Activated CD4-positive, alpha-beta T cell treated with anti-CD3 and anti-CD28 coated beads, Interleukin-2, Interleukin-6, amounts not matched to agents 100 ng/mL and 50 ng/mL, durations not matched to agents 16 hours and 8 hours (primary cell): ENCODE data around the gene OR5J2.
"Not testable (repeated sequence)": the region's sequence is repeated elsewhere in the genome, so short reads cannot be mapped to it uniquely, and the experiment has no call there.

Experiments used
- DNase-seq: peaks from one replicate; pipeline ENCODE4 v3.0.0-alpha.2; 2020

The OR5J2 gene

GRCh38 chr11:56176318-56176717 lies at the start of gene OR5J2:
Gene OR5J2 (plus strand): TSS chr11:56176618. CDS start chr11:56176618, 0 bp downstream.
- no peak for DNase-seq

GRCh38 chr11:56140151-56140661 lies 36.2 kb upstream of the OR5J2 start, which contains the start of gene OR8J3:
Gene OR8J3 (minus strand): TSS chr11:56140201. CDS start chr11:56137718, 2,483 bp downstream.
- DNase-seq: no peak

GRCh38 chr11:56143681-56144080 lies 32.7 kb upstream of the OR5J2 start:
- DNase-seq: not testable (repeated sequence)

GRCh38 chr11:56151376-56151775 lies 25.0 kb upstream of the OR5J2 start:
- DNase-seq: no peak

- DNase-seq: no peak
Observed at GRCh38 chr11:56152333-56152732, 24.1 kb upstream of the OR5J2 start.

GRCh38 chr11:56160217-56160616 lies 16.2 kb upstream of the OR5J2 start, which contains the start of gene OR8K5:
Gene OR8K5 (minus strand): TSS chr11:56160317. CDS start chr11:56160317, 0 bp downstream.
- DNase-seq: no peak

- DNase-seq: no peak
Observed at GRCh38 chr11:56163804-56164203, 12.6 kb upstream of the OR5J2 start.

GRCh38 chr11:56172256-56172830 lies 4.1 kb upstream of the OR5J2 start:
- no peak for DNase-seq

- no peak for DNase-seq
Observed at GRCh38 chr11:56183459-56183858, 7.0 kb downstream of the OR5J2 start.

GRCh38 chr11:56188602-56189001 lies 12.2 kb downstream of the OR5J2 start:
- no peak for DNase-seq

- no peak for DNase-seq
Observed at GRCh38 chr11:56196705-56197104, 20.3 kb downstream of the OR5J2 start.

GRCh38 chr11:56197367-56197766 lies 20.9 kb downstream of the OR5J2 start:
- DNase-seq: no peak

- DNase-seq: no peak
Observed at GRCh38 chr11:56207790-56208189, 31.4 kb downstream of the OR5J2 start.

GRCh38 chr11:56214537-56214936 lies 38.1 kb downstream of the OR5J2 start:
- no peak for DNase-seq

- DNase-seq: not testable (repeated sequence)
Observed at GRCh38 chr11:56219735-56220134, 43.3 kb downstream of the OR5J2 start.
